Tibial nerve (tissue), 4 donors: ENCODE measurements around the gene SERINC5.

Source experiments
- CTCF ChIP-seq, 5 experiments: fragments of 200-600 bp in 3 of 5; fragments of 450-650 bp in 2 of 5; sonication (generic) in 3 of 5; IDR thresholded peaks; one replicate each; pipeline ENCODE4 v1.5.1; 2016 to 2019; ENCODE audit warnings: antibody characterized with exemption in 5 of 5, mild to moderate bottlenecking in 3 of 5, moderate library complexity in 2 of 5
- EP300 ChIP-seq, 2 donors: sonication (generic); formaldehyde crosslinking; IDR thresholded peaks; one replicate each; pipeline ENCODE4 v1.6.1; 2017; ENCODE audit warnings: antibody characterized with exemption in 2 of 2, mild to moderate bottlenecking in 1 of 2
- POLR2A ChIP-seq, 2 donors: fragments of 450-650 bp; IDR thresholded peaks; one replicate each; pipeline ENCODE4 v1.6.1; 2017; ENCODE audit warnings: antibody characterized with exemption in 2 of 2, mild to moderate bottlenecking in 2 of 2, moderate library complexity in 2 of 2

- TF ChIP-seq EP300 (IDR thresholded peaks at IDR 0.05), result no peak
- TF ChIP-seq POLR2A (IDR thresholded peaks at IDR 0.05), result no peak
- no peak for TF ChIP-seq CTCF (IDR thresholded peaks at IDR 0.05)
Measured at GRCh38 chr5:80255431-80255810, 427 bp downstream of the SERINC5 start.
